Fibroblast of lung (primary cell): ENCODE data around the gene SPATA20.

ENCODE experiments used
- CTCF ChIP-seq, 2 donors: IDR thresholded peaks in 1 of 2; conservative IDR thresholded peaks in 1 of 2; 1 replicate in 1 of 2; 2 replicates in 1 of 2; pipeline ENCODE4 v1.5.1; 2011 to 2012; ENCODE audit warnings: low read length in 2 of 2, control low read depth in 1 of 2, inconsistent platforms in 1 of 2, low read depth in 1 of 2, mild to moderate bottlenecking in 1 of 2
- EZH2 ChIP-seq: IDR thresholded peaks from 2 replicates; pipeline ENCODE4 v1.5.1; 2012; ENCODE audit warnings: low read length, control low read depth, mild to moderate bottlenecking; ENCODE audit errors: missing control alignments

DNA sequence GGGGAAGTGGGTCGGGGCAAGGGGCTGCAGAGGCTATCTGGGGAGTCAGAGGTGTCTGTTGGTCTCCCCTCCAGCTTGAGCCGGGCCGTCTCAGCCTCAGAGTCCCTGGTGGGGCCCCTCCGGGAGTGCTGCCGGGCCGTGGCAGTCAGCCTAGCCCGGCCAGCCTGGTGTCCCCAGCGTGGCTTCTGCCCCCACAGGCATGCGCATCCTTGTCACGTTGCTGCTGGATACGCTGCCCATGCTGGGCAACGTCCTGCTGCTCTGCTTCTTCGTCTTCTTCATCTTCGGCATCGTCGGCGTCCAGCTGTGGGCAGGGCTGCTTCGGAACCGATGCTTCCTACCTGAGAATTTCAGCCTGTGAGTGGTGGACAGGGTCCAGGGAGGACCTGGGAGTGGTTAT, 24.7 kb downstream of the SPATA20 start:
- TF ChIP-seq CTCF (conservative IDR thresholded peaks at IDR 0.05 in 1 of 2, IDR thresholded peaks at IDR 0.05 in 1 of 2; ENCODE audit: low read depth in 1 of 2, low read length in 2 of 2) (no peak), EZH2 (no peak)
